HUDEP-2 (cell line): Measurements from ENCODE around the gene OSBPL5.

Experiments
- DNase-seq, 76 experiments: peaks; one replicate each; lab custom pipeline; 2025; ENCODE audit not compliant: unreplicated experiment in 76 of 76; lab: John Stamatoyannopoulos, UW

The OSBPL5 gene

DNA sequence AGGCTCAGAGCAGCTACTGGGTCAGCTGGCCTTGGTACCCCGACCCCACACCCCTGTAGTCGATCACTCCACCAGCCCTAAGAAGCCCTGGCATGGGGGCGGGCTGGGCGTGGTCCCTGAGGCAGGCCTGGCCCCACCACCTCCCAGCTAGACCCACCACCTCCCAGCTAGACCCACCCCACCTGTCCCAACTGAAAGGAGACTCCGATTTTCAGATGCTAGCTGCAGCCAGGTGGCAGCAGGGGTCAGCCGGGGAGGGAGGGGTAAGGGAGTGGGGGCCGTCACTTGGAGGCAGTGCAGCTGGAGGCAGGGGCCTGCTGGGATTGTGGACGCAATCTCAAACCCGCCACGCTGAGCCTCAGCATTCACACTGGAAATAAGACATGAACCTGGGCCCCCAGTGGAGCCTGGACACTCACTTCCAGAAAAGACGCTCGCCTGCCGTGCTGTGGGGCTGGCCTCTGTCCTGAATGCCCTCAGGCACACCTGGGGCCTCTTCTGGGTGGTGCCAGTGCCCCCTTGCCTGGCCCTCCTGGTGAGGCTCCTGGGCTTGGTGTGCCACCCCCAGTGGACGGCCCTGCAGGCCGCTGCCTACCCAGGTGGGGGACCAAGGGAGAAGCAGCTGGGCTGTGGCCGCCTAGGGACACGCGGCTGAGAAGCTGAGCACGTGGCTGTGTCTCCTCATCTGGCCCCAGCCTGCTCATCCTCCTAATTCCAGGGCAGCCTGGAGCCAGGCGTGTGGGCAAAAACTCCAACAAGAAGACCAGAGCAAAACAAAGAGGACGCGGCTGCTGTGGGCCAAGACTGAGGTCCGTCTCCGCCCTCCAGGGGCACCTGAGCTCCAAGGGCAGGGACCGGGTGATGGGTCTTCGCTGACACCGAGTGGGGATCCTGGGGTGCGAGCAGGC lies 26.7 kb downstream of the OSBPL5 start:
- DNase-seq, result no peak

DNA sequence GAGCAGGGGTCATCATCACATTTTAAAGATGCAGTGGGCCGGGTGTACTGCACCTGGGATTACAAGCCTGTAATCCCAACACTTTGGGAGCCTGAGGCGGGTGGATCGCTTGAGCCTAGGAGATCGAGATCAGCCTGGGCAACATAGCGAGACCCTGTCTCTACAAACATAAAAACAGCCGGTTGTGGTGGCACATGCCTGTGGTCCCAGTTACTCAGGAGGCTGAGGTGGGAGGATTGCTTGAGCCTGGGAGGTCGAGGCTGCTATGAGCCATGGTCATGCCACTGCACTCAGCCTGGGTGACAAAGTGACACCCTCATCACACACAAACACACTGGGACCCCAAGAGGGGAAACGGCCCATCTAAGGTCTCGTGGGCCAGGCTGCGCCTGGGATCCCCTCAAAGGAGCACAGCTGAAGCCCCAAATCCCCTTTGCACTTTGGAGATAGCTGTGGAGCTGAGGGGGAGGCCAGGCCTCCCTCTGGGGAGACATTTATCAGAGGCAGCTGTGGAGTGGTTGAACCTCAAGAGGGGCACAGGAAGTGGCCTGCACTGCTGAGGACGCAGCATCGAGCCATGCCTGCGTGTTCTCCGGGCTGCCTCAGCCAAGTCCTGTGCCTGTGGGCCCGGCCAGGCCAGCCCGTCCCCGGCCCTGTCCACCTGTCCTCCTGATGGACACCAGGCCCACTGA lies 27.5 kb downstream of the OSBPL5 start:
- no peak for DNase-seq

DNA sequence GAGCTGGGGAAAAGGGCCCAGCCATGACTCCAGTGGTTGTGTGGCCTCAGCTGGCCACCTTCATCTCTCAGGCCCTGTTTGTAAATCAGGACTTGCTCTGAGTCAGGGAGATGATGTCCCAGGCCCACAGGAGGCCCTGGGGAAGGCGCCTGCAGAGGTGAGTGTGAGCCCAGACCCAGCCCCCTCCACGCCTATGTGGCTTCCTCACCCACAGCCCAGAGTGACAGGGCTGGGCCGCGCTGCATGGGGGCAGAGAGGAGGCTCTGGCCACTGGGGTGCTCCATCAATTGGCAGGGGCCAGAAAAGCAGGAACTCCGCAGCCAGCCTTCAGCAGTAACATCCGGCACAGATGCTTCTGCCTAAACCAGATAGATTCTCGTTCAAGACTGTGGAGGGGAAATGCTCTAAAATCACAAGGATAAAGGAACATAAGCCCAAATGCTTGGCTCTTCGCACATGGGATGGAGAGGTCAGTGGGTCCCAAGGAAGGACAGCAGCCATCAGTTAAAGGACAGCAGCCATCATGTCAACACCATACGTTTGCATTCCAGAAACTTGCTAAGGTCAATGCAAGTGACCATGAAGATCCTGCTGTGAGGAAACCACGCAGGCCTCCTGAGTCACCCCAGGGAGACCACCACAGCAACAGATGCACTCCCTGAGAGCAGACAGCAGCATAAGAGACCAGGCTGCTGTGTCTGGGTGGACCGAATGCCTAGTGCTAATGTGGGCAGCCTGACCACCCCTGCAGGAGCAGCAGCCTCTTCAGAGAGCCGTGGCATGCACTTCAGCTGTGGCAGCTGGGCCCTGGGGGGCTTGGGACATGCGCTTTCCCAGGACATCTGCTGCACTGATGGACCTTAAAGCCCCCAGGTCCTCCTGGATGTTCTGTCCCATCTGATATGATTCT lies 28.3 kb downstream of the OSBPL5 start:
- no peak for DNase-seq

DNA sequence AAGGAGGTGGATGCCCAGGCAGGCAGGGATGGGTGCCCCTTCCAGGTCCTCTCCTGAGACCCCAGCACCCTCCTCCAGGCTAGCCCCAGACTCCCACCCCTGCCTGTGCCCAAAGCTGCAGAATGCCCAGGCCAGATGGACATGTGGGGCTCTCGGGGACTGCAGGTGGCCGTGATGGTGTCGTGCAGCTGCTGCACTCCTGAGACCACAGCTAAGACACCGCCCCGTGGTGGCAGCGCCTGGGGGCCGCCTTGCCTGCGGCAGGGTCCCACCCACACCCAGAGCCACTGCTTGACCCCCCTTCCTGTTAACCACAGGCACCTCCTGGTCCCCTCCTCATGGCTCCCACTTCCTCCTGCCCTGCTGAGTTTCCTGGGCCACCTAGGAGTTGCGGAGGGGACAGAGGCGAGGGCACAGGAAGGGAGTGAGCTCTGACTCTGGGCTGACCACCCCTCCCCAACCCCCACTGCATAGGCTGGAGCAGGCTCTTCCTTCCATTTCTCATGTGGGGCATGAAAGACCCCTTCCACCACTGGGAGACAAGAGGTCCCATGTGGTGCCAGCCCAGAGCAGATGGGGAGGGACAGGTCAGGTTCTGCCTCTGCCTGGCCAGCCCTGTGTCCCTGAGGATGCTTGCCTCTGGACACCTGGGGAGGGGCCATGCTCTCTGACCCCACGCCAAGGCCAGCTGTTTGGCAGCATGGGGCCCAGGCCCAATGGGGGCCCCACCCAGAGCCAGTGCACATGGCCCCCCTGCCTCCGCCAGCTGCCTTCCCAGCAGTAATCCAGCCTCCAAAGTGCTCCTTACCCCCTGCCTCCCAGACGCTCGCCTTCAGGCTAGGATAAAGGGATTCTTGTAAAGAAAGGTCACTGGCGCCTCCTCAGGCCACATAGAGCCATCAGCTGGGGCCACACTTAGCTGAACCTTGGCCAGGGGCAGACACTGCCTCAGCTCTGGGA lies 29.3 kb downstream of the OSBPL5 start:
- peak in 3 of 76 experiments; percentile 17 to 20 (median 19) for DNase-seq

DNA sequence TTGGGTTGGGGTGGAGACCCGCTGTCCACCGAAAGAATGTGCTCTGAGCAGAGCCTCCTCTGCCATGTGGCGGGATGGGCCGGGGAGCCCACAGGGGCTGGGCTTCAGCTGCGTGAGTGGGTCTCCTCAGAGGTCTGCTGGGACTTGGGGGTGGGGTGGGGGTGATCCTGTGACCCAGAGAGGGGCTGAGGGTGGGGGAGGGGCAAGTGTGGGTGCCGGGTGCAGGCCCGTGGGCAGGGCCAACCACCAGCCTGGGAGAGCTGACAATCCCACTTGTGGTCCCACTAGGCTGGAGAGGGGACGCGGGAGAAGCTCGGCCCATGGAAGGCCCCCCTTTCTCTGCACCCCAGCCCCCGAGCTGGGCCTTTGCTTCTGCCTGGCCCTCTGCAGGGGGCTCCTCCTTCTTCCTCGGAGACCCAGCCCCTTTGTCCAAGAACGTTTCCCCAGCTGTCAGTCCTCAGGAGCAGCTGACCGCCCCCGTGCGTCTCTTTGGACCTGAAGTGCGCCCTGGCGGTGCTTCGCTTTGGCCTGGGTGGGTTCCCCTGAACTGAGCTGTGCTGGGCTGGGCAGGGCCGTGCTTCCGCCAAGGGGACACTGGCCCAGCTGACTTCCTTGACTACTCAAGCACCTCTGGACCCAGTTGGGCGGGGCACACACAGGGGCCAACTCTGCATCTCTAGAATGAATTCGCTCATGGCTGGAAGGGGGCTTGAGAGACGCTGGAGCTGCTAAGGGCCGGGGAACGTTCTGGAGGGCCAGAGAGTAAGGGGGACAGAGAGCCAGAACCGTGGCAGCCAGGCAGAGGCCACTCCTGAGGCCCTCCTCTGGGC lies 30.2 kb downstream of the OSBPL5 start:
- no peak for DNase-seq

DNA sequence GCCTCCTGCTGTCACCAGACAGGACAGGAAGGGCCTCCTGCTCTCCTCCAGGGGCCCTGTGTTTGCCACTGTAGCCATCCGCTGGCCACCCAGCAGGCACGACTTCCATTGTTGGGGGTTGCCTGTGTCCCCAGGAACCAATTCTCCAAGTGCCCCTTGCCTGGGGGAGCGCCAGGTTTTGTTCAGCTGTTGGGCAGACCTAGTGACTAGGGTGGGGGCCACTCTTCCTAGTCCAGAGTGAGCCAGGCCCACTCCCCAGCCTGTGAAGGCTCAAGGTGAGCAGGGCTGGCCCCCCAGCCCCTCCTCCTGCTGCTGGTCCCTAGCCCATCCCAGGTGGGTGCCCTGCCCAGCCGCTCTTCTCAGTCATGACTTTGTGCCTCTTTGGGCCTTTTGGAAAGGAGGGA lies 30.9 kb downstream of the OSBPL5 start:
- no peak for DNase-seq

DNA sequence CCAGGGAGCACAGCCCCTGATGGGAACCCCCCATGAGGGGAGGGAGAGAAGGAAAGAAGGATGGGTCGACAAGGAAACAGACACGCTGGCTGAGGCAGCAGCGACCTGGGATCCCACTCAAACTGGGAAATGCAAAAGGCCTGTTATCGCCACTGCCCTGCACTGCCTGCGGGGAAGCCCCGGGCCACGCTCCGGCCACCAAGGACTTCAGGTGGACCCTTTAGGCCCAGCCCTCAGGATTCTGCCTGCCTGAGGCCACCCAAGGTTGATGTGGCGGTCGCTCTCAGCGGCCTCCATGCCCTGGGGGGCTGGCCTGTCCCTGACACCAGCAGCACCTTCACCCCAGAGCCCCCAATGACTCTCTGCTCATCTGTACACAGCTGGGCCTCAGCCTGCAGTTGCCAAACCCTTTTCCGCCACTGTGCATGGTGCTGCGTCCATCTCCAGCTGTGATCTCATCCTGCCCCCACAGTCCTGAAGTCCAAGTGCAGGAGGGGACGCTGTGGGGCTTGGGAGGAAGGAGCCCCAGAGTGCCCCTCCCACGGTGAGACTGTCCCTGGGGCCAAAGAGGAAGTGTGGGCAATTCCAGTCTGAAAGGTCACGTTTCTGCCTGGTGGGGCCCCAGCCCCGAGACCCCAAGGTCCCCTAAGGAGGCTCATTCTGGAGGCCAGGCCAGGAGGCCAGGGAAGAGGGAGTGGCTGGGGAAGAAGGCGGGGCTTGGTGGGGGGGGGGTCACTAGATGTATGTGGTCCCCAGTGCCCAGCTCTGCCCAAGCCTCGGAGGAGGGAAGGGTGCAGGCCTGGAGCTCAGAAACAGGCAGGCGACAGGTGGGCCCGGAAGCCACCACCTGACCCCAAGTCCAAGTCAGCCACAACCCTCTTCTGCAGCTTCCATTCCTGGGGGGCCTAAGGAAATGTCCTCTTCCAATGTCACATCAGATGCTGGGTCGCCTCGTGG lies 31.6 kb downstream of the OSBPL5 start:
- DNase-seq, result no peak

DNA sequence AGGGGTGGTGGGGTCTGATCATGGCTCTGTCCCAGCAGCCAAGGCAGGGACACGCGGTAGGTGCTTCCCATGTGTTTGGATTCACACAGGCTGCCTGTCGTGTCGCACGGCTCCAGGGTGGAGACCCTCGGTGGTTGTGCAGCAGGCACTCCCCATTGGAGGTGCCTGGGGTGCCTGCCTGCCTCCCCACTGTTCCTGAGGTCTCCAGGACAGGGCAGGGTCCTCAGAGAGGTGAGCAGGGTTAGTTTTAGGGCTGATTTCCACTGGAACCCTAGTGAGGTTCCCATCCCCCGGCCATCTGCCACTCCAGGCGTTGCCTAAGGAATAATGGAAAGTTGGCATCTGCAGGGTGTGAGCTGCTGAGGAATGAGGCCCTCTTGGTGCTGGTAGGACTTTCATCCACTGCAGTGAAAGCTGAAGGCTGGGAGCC lies 32.3 kb downstream of the OSBPL5 start:
- DNase-seq, result no peak

DNA sequence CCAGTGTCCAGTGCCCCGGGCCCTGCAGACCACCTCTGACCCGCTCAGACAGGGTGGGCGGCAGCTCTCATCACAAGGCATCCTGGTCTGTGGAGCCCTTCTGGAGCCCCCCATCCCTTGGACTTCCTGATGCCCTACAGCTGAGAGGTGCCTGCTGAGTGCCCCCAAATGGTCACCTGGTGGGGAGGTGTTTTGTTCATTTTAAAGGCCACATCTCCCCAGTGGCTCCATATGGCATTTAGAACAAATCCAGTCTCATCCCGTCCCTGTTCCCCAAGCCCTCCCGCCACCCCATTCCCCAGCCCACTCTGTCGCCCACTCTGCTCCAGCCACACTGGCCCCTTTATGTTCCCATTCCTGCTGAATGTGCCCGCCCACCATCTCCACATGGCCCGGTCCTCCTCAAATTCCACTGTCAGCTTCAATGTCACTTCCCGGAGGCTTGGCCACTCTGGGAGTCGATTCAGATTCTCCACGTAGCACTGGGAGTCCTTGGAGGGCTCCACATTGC lies 32.8 kb downstream of the OSBPL5 start:
- no peak for DNase-seq

DNA sequence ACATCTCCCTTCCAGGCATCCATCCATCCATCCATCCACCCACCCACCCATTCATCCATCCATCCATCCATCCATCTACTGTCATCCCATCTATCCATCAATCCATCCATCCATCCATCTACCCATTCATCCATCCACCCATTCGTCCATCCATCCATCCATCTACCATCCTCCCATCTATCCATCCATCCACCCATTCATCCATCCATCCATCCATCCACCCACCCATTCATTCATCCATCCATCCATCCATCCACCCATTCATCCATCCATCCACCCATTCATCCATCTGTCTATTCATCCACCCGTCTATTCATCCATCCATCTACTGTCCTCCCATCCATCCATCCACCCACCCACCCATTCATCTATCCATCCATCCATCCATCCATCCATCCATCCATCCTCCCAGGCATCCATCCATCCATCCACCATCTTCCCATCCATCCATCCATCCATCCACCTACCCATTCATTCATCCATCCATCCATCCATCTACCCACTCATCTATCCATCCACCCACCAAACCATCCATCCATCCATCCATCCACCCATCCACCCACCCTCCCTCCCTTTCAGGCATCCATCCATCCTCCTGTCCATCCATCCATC lies 33.7 kb downstream of the OSBPL5 start:
- DNase-seq, result no peak

DNA sequence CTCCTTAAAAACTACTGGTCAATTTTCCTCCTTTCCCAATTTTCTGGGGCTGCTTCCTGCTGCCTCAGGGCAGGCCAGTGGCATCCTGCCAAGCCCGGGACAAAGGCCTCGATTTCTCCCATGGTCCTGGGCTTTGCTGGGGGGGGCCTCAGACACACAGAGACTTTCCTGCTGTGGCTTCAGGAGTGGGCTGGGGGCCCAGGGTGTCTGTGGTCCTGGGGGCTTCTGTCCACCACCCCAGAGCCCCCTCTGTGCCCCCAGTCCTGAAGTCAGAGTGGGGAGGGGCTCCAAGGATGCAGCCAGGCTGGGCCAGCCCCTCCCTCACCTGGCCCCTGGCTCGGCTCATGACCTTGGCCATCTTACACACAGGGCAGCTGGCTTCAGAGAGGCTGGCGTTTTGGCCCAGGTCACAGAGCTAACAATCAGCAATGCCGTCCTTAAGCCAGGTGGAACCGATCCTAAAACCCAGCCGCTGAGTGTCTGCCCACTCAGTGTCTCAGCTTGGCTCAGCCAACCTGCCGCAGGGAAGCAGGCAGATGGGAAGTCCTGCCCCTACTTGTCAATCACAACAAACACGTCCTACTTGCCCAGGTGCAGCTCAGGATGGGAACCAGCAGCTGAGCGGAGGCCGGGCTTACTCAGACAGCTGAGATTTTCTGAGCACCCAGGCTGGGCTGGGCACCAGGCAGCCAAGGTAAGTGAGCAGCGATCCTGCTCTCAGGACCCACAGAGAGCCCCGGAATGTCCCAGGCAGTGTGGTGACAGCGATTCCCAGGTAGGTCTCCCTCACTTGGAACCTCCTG lies 34.6 kb downstream of the OSBPL5 start:
- no peak for DNase-seq

DNA sequence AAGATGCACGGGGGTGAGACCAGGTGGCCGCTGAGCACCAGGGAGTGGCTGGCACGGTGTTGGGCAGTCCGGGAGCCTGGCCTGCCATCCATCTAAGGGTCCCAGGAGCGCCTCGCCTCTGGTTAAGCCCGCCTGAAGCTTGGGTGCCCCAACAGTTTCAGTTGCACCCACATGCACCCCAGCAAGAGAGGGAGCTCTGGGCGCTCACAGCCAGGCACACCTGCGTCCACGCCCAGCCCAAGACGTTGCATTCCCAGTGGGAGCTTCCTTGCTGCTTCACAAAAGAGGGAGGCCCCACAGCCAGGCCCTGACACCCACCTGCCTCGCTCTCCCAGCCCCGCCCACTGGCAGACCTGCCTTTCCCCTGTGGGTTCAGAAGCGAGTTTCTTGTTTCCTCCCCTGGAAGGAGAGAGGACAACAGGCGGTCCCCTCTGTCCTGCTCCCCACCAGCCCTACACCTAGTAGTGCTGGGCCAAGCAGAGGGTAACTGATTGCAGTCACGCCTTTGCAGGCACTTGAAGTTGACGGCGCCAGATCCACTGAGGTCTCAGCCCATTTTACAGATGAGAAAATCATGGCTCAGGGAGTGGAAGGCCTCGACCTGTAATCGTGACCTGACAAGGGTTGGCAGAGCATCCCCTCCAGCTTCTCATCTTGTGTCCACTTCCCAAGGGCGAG lies 35.4 kb downstream of the OSBPL5 start:
- no peak for DNase-seq

DNA sequence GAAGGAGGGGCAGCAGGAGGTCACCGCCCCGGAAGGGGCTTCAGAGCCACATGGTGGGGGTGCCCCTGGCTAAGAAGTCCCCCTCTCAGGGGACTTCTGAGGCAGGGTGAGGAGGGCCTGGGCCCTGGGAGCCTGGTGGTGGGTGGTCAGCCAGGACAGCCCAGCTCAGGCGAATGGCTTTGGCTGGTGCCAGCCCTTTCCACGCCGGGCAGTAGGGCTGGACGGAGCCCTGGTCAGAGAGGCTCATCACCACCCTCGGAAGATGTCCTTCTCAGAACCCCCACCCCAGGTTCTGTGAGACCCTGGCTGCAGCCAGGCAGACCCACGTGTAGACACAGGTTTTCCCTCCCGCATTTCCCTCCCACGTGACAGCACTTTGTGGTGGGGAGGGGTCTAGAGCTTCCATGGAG lies 35.9 kb downstream of the OSBPL5 start:
- no peak for DNase-seq

DNA sequence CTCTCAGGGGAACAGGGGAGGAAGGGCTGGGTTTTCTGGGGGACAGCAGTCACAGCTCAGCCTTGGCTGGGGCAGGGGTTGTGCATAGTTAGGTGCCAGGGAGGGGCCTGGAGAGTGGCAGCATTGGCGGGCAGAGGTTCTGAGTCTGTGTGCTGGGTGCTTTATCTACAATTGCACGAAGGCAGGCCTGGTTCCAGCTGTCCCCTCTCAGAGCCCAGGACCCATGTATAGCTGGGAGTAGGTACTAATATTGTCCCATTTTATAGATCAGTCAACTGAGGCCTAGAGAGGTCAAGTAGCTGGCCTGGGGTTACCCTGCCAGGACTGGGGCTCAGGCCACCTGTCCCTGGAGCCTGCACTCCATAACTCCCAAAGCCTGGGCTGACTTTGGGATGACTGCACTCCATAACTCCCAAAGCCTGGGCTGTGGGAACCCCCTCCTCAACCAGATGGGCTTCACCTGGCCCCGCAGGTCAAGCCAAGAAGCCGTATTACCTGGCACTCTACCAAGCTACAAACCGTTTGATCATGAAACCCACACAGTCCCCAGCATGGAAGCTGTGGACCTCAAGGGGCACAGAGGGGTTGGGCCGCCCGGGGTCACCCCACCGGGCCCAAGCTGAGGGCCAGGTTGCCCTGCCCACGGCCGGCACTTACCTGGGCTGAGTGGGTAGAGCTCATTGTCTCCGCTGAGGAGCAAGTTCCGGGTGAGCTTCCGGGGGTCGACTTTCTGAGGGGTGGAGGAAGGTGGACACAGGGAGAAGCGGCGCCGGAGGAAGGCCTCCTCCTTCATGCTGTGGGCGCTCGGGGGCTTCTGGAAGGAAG lies 36.5 kb downstream of the OSBPL5 start:
- DNase-seq, result peak in 1 of 76 experiments; percentile 3
